Measurements from ENCODE around the gene LRRC31. TPM values are rescaled to one million over a fixed set of nuclear protein-coding genes. Genes with fewer than 3 reads are reported as not detected.

The LRRC31 gene
- total RNA-seq, 4 donors from 2014 or later = not detected

DNA sequence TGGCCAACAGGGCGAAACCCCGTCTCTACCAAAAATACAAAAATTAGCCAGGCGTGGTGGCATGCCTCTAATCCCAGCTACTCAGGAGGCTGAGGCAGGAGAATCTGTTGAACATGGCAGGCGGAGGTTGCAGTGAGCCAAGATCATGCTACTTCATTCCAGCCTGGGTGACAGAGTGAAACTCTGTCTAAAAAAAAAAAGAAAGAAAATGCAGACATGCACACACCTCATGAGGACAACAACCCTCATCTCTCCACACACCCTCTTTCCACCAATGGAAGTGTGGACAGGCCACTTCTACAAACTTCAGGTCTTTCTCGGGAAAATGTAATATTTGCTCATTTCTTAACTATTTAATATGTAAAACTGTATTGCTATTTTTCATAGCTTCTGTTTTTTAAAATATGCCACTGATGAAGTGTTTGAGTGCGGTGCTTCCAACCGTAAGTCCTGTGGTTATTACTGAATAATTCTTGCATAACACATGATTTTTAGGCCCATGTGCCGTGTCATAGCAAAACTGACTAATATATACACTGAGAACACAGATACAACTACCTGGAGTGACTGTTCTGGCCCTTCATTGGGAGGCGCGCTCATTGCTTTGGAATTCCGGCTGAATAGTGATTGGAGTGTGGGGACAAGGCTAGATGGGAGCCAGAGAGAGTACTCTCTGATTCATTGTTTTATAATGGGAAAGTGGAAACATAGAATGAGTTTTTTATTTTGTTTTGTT, 23.1 kb downstream of the LRRC31 start:
- 92 to 93% methylated on average over 11 of the region's 11 CpGs for WGBS, 2 donors
- no peak for DNase-seq (ENCODE audit: low spot score in 2 of 2)
- intact Hi-C loops (cut with DNase I; ENCODE audit: low total_unique reads) = no loop called here
- TF ChIP-seq POLR2A (IDR thresholded peaks at IDR 0.05) = no peak
- TF ChIP-seq, protein P1, sequence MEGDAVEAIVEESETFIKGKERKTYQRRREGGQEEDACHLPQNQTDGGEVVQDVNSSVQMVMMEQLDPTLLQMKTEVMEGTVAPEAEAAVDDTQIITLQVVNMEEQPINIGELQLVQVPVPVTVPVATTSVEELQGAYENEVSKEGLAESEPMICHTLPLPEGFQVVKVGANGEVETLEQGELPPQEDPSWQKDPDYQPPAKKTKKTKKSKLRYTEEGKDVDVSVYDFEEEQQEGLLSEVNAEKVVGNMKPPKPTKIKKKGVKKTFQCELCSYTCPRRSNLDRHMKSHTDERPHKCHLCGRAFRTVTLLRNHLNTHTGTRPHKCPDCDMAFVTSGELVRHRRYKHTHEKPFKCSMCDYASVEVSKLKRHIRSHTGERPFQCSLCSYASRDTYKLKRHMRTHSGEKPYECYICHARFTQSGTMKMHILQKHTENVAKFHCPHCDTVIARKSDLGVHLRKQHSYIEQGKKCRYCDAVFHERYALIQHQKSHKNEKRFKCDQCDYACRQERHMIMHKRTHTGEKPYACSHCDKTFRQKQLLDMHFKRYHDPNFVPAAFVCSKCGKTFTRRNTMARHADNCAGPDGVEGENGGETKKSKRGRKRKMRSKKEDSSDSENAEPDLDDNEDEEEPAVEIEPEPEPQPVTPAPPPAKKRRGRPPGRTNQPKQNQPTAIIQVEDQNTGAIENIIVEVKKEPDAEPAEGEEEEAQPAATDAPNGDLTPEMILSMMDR (IDR thresholded peaks at IDR 0.05) = no peak
- H3K4me3 ChIP-seq (ENCODE audit: low read depth, poor library complexity, severe bottlenecking) = no peak overlapping the region

DNA sequence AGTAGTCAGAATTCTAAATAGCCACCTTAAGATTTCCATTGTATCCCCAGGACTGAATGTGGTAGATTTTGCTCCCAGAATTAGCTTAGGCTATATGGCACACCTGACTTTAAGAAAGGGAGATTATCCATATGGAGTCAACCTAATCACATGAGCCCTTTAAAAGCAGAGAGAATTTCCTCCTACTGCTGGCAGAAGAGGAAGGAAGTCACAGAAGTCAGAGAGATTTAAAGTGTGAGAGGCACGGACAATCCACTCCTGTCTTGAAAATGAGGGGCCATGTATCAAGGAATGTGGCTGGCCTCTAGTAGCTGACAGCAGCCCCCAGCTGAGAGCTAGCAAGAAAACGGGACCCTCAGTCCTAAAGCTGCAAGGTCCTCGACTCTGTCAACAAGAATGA, 26.8 kb downstream of the LRRC31 start:
- H3K4me3 ChIP-seq (ENCODE audit: low read depth, poor library complexity, severe bottlenecking) = no peak overlapping the region
- DNase-seq (ENCODE audit: low spot score in 2 of 2) = no peak
- WGBS, 2 donors = 47 to 59% methylated on average over 3 of the region's 3 CpGs
- intact Hi-C loops (cut with DNase I; ENCODE audit: low total_unique reads) = no loop called here
- no peak for TF ChIP-seq POLR2A (IDR thresholded peaks at IDR 0.05)
- TF ChIP-seq, protein P1 (IDR thresholded peaks at IDR 0.05) = no peak

DNA sequence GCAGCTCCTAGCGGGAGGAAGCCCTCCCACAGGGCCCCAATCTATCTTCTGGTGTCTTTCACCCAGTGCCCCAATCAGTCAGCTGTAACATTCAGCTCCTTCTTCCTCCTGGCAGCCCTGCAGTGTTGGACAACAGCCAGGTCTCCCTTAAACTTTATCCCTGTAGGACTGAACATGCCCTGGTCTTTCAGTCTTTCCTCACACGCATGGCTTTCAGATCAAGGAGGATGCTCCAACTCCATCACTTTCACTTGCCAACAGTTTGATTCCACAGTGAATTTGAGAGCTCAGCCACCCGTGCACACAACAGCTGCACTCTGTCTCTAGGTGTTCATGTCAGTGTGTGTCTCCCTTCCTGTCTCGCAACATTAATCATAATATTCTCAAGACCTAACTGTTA, 28.6 kb downstream of the LRRC31 start:
- DNase-seq (ENCODE audit: low spot score in 2 of 2) = no peak
- TF ChIP-seq, protein P1 (IDR thresholded peaks at IDR 0.05) = no peak
- TF ChIP-seq POLR2A (IDR thresholded peaks at IDR 0.05) = no peak
- WGBS, 2 donors = 60 to 70% methylated on average over 4 of the region's 4 CpGs
- H3K4me3 ChIP-seq (ENCODE audit: low read depth, poor library complexity, severe bottlenecking) = no peak overlapping the region
- intact Hi-C loops (cut with DNase I; ENCODE audit: low total_unique reads) = no loop called here

DNA sequence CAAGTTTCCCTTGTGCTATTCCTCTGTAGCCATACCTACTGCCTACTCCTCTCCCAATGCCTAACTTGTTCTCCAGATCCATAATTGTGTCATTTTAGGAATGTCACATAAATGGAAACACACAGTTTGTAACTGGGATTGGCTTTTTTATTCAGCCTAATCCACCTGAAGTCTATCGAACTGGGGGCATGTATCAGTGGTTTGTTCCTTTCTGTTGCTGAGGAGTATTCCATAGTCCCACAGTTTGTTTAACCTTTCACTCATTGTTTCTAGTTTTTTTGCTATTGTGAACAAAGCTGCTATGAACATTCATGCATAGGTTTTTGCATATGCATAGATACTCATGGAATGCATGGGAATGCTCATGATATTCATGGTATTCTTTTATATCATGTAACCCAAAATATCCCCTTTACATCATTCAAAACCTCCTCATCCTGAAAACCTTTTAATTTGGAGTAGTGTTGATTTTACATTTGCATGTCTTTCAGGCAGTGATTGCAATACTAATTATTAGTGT, 31.2 kb downstream of the LRRC31 start:
- intact Hi-C loops (cut with DNase I; ENCODE audit: low total_unique reads) = no loop called here
- DNase-seq (ENCODE audit: low spot score in 2 of 2) = no peak
- no peak overlapping the region for H3K4me3 ChIP-seq (ENCODE audit: low read depth, poor library complexity, severe bottlenecking)
- WGBS, 2 donors = 93 to 100% methylated on average over 1 of the region's 1 CpG
- TF ChIP-seq POLR2A (IDR thresholded peaks at IDR 0.05) = no peak

DNA sequence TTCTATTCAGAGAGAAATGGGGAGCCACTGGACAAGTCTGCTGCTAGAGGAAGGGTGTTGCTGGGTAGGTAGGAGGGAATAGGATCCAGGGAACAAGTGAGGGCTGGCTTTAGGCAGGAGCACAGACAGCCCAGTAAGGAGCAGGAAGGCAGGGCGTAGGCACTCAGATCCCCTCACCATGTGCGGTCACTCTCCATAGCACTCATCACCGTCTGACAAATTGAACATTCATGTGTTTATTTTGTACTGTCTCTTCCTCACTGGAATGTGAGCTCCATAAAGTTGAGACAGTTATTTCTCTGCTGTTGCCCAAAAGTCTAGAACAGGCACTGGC, 32.8 kb downstream of the LRRC31 start:
- TF ChIP-seq, protein P1 (IDR thresholded peaks at IDR 0.05) = no peak
- TF ChIP-seq POLR2A (IDR thresholded peaks at IDR 0.05) = no peak
- intact Hi-C loops (cut with DNase I; ENCODE audit: low total_unique reads) = no loop called here
- H3K4me3 ChIP-seq (ENCODE audit: low read depth, poor library complexity, severe bottlenecking) = no peak overlapping the region
- WGBS, 2 donors = 84 to 89% methylated on average over 3 of the region's 3 CpGs
- no peak for DNase-seq (ENCODE audit: low spot score in 2 of 2)

DNA sequence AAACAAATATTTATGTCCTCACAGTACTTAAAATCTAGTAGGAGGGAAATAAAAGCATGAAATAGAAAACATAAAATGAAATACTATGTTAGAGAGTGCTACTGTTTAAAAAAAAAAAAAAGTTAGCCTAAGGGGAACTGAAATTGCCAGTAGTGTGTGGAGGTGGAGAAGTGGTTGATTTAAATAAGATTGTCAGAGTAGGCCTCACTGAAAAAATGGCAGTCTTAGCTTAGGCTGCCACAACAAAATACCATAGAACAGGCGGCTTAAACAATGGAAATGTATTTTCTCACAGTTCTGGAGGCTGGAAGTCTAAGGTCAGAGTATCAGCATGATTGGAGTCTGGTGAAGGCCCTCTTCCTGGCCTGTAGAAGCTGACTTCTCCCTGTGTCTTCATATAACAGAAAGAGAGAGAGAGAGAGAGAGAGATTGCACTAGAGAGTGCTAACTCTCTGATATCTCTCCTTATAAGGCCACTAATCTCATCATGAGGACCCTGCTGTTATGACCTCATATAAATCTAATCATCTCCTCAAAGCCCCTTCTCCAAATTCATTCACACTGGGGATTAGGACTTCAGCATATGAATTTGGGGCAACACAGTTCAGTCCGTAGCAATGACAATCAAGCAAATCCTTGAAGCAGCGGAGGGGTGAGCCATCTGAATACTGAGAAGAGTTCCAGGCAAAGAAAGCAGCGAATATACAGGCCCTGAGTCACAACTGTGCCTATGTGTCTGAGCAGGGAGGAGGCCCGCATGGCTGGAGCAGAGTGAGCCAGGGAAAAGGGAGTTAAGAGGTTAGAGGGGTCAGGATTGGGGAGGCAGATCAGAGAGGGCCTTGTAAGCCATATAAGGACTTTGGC, 33.4 kb downstream of the LRRC31 start:
- TF ChIP-seq POLR2A (IDR thresholded peaks at IDR 0.05) = no peak
- TF ChIP-seq, protein P1 (IDR thresholded peaks at IDR 0.05) = no peak
- no peak overlapping the region for H3K4me3 ChIP-seq (ENCODE audit: low read depth, poor library complexity, severe bottlenecking)
- DNase-seq (ENCODE audit: low spot score in 2 of 2) = no peak
- 78 to 80% methylated on average over 5 of the region's 5 CpGs for WGBS, 2 donors
- intact Hi-C loops (cut with DNase I; ENCODE audit: low total_unique reads) = no loop called here
